ENCODE results near the gene ATR.

GRCh38 chr3:142429582-142429981, 149.0 kb downstream of the ATR start:
- TF ChIP-seq, protein P1, sequence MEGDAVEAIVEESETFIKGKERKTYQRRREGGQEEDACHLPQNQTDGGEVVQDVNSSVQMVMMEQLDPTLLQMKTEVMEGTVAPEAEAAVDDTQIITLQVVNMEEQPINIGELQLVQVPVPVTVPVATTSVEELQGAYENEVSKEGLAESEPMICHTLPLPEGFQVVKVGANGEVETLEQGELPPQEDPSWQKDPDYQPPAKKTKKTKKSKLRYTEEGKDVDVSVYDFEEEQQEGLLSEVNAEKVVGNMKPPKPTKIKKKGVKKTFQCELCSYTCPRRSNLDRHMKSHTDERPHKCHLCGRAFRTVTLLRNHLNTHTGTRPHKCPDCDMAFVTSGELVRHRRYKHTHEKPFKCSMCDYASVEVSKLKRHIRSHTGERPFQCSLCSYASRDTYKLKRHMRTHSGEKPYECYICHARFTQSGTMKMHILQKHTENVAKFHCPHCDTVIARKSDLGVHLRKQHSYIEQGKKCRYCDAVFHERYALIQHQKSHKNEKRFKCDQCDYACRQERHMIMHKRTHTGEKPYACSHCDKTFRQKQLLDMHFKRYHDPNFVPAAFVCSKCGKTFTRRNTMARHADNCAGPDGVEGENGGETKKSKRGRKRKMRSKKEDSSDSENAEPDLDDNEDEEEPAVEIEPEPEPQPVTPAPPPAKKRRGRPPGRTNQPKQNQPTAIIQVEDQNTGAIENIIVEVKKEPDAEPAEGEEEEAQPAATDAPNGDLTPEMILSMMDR (conservative IDR thresholded peaks at IDR 0.05) = no peak
- TF ChIP-seq EZH2 (IDR thresholded peaks at IDR 0.05; ENCODE audit: low read depth) = no peak

All from PC-9 (cell line).